Stimulated activated CD8-positive, alpha-beta memory T cell treated with anti-CD3 and anti-CD28 coated beads, Interleukin-12 subunit alpha, Interleukin-12 subunit beta, amount 100 ng/mL, for 24 hours (primary cell): ENCODE results near the gene GFRA3.
"Not testable (repeated sequence)": the region's sequence is repeated elsewhere in the genome, so short reads cannot be mapped to it uniquely, and the experiment has no call there.

Source experiments
- DNase-seq: peaks from one replicate; pipeline ENCODE4 v3.0.0-alpha.2; 2020; ENCODE audit errors: extremely low read depth

GFRA3 gene, protein sequence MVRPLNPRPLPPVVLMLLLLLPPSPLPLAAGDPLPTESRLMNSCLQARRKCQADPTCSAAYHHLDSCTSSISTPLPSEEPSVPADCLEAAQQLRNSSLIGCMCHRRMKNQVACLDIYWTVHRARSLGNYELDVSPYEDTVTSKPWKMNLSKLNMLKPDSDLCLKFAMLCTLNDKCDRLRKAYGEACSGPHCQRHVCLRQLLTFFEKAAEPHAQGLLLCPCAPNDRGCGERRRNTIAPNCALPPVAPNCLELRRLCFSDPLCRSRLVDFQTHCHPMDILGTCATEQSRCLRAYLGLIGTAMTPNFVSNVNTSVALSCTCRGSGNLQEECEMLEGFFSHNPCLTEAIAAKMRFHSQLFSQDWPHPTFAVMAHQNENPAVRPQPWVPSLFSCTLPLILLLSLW

DNA sequence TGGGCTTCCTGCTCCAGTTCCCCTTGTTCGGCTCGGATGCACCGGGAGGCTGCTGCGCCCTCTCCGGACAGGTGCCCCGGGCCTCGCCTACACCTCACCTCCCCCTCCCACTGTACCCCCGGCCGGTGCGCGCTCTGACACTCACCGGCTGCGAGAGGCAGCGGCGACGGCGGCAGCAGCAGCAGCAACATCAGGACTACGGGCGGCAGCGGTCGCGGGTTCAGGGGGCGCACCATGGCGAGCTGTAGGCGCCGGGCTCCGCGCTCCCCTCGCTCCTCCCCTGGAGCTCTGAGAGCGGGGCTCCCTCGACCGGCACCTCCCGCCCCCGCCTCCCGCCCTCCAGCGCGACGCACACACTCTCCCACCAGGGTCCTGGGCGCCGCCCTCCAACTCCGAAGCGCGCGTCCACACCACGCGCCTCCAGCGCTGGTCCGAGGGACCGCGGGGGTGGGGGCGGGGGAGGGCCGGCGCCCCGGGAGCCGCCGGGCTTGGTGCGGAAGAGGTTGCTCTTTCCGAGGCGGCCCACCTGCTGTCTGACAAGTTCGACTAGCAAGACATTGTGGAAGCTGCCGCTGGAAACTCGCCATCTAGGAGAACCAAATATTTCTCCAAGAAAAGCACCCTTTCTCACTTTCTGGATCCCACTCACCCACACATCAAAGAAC lies at the start of gene GFRA3:
TSS of gene GFRA3 (minus strand) at position 433 of the 665 bp plus-strand sequence. CDS start at position 236, 197 bp downstream.
- DNase-seq: no peak

DNA sequence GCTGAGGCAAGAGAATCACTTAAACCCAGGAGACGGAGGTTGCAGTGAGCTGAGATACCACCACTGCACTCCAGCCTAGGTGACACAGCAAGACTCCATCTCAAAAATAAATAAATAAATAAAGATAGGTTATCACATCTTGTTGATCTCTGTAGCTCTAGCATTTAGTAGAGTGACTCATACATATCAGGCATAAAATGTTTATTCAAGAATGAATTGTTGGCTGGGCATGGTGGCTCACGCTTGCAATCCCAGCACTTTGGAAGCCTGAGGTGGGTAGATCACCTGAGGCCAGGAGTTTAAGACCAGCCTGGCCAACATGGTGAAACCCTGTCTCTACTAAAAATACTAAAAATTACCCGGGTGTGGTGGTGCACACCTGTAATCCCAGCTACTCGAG lies 43.8 kb upstream of the GFRA3 start:
- DNase-seq: not testable (repeated sequence)

DNA sequence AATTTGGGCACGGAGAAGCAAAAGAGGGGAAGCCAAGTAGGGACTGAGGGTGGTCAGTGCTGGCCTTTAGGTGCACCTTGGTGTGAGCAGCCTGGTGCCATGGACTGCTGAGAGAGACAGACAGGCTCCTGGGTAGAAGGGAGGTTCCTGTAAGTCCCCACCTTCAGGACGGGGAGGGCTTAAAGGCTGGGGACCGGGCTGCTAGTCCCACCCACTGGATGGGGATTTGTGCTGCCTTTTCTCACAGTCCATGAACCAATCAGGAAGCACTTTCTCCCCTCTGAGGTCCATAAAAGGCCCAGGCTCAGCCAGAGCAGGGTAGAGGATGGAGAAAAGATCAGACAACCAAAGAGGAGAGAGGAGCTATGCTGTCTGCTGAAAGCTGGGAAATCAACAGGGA lies 41.9 kb upstream of the GFRA3 start:
- DNase-seq: no peak

DNA sequence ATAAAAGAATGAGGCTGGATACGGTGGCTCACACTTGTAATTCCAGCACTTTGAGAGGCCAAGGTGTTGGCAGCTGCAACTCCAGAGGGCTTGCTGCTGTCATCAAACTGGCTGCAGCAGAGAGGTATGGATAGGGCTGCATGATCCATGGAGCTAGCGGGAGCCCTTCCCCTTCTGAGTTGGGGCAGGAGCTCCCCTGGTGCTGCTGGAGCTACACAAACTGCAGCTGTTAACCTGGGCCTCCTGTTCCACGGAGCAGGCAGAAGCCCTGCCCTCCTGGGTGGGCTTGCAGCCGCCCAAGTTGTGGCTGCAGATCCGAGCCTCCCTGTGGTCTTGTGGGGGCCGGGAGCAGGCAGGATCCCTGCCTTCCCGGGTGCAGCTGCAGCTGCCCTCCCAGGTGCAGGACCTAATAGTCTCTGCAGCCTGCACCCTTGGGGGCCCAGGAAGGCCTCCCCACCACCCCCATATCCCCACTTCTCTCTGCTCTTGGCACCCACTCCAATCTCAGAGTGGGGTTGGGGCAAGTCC lies 41.4 kb upstream of the GFRA3 start:
- DNase-seq: no peak

DNA sequence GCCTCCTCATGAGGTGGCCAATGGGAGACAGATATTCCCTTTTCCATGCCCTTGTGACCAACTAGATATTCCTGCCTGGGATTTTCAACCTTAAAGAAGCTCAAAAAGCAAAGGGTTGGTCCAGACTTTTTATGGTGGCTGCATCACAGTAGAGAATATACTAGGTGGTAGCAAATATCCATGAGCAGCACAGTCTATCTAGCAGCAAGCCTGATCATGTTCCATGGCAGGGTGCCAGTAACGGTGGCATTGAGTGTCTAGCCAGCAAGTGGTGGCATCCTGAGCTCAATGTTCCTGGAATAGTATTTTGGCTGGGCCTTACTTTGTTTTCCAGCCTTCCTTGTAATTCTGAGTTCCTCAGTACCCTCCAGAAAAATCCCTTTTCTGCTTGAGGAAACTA lies 31.4 kb upstream of the GFRA3 start:
- DNase-seq: no peak

DNA sequence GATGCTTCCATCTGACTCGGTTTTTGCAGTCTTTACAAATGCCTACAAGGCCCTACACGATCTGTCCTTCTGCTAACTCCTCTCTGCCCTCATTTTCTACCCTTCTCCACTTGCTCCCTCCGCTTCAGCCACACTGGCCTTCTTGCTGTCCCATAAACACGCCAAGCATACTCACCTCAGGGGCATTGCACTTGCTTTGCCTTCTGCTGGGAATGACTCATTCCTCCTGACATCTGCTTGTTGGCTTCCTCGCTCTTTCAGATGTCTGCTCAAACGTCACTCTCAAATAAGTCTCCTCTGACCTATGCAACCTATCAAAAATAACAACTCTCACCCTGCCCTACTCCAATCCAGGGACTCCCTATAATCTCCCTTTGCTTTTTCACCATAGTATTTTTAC lies 29.0 kb upstream of the GFRA3 start:
- DNase-seq: no peak

DNA sequence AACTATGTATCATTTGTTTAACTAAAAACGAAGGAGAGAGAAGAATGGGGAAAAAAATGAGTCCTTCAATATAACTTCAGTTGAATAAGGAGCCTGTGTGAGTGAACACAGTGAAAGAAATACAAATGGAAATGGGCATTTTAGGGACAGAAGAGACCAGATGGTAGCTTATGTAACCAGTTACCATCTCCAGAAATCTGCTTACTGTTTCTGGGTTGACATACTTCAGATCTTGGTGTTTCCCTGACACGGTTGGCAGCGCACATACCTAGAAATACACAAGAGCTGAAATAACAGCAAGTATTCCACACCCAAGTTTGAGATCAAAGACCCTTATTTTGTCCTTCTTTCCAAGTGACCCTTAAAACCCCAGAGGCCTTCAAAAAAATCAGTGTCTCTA lies 14.9 kb upstream of the GFRA3 start:
- no peak for DNase-seq

DNA sequence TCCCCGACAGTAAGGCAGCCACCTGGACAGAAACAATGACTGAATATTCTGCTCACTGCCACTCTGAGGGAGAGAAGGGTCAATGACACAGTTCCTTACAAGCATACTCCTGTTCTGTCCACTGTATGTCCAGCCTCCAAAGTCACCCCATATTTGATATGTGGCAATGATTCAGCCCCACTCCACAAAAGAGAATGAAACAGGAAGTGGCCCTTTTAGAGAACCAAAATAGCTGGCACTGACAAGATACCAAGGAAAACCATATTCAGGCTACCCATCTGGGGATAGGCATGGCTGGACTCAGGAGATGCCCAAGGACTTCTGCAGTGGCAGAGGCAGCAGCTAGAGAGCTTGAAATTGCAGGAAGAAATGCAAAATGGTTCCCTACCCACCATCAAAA lies 12.8 kb upstream of the GFRA3 start:
- DNase-seq: no peak

DNA sequence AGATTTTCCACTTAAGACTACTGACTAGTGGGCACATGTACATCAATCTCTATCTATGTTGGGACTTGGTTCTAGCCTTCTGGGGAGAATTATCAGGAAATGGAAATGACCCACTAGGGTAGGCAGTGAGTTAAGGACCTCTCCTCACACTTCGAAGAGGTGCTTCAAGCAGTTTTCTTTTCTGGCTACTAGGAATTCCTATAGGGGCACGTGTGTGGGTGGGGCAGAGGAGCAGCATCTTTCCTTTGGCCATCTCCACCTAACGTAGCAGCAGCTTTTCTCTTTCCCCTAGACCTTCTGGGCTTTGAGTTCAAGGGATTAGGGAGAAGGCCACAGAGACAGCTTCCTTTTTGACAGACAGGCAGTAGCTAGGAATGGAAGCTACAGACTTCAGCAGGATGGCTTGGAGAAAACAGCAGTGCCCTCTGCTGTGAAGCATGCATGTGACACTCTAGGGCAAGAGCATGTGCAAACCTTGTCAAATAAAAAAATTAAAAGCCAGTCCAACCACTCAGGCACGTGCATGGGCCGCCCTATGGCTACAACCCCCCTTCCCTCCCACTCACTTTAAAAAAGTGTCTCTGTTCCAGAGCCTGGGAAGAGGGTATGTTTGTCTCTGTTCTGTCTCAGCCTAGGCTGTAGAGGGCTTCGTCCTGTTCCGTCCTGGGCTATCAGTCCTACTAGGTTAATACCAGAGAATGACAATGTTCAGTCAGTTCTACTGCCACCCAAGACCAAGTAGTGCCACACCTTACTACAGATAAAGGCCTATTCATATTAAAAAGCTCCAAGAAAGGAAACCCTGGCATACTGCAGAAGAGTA lies 8.7 kb upstream of the GFRA3 start:
- no peak for DNase-seq

DNA sequence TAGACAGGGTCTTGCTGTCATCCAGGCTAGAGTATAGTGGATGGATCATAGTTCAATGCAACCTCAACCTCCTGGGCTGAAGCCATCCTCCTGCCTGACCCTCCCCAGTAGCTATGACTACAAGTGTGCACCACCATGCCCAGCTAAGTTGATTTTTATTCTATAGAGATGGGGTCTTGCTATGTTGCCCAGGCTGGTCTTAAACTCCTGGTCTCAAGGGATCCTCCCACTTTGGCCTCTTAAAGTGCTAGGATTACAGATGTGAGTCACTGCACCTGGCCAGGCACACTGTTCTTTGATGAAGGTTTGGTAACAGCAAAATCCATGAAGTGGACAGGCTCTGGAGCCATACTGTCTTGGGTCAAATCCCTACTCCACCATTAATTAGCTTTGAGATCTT lies 6.5 kb upstream of the GFRA3 start:
- DNase-seq: no peak

DNA sequence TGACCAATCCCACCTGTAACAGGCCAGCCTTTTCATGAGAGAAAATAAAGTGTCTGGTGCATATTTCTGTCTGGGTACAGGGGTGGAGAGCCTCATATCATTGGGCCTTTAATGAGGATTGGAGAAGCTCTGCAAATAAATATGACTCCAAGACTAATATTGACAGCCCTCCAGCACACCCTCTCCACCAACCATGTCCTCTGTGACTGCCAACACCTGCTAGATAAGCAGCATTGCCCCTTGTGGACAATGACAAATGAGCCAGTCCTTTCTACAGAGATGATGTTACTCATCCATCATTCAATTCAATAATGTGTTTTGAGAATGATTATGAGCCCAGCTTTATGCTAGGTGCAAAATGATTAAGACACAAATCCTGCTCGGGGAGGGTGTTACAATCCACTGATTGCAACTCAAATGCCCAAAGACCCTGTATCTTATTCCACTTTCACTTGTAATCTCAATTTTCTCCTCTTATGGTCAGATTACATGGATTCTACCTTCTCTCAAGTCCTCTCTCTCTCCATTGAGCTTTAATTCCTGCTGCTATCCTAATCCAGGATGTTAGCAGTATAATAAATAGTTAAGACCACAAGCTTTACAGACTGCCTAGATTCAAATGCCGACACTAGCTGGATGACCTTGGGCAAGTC lies 2.1 kb upstream of the GFRA3 start:
- DNase-seq: no peak

DNA sequence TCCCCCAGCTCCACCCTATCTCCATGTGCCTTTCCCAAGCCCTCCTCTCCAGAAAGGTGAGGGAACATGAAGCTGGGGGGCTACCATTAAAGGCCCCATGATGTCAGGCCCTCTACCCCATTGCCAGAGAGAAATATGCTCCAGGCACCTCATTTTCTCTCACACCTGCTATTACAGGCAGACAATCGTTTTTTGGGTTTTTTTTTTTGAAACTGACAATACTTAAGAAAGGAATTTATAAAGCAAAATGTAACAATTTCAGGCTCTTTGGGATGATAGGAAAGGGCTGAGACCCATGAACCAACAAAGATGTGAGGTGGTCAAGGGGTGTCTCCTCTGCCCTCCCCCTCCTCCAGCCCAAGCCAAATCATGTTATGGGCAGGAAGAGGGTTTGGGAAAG lies 1.5 kb upstream of the GFRA3 start:
- no peak for DNase-seq

DNA sequence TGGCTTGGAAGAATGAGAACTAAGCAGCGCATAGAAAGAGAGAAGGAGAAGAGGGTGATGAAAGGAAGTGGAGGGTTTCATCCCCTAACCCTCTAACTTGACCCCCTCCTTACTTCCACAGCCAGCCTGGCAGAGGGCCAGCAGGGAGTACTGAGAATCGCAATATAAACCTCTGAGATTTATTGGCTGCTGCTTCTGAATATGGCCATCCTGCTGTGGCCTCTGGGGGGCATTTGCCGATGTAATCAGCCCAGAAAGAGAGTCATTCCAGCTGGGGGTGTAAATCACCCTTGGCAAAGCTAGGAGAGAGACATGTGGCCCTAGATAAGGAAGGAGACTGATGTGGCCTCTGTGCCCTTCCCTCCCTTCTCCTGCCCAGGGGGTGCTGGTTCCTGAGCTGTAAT lies 960 bp upstream of the GFRA3 start:
- DNase-seq: no peak

DNA sequence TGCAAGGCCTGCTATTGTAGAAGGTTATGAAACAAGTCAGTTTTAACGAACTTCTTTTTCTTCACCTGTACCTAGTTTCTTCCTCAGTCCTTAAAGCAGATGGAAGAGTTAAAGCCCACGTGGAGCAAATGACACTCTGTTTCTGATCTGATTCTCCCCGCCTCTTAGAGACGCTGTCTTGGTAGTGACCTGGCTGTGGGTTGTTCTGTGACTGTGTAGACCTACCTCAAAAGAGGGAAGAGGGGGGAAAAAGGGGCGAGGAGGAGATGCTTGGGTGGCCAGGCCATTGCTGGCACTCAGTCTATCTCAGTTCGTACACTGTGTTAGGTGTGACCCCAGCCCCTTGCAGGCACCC lies 610 bp downstream of the GFRA3 start:
- no peak for DNase-seq

DNA sequence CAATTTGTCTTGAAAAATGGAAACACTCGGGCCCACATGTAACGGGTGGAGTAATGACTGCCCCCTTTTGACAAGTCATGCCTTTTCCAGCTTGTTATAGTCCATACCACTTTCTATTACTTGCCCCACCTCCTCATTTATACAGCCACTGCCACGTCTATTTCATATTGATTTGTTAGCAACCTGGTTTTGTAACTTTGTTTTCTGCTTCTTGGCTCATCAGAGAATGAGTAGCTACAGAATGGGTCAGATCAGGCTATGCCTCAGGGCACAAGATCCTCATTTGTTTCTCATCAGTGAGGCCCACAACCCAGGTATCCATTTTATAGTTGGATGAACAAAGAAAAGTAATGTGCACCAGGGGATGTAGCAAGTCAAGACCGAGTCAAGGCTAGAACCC lies 1.7 kb downstream of the GFRA3 start:
- DNase-seq: no peak

DNA sequence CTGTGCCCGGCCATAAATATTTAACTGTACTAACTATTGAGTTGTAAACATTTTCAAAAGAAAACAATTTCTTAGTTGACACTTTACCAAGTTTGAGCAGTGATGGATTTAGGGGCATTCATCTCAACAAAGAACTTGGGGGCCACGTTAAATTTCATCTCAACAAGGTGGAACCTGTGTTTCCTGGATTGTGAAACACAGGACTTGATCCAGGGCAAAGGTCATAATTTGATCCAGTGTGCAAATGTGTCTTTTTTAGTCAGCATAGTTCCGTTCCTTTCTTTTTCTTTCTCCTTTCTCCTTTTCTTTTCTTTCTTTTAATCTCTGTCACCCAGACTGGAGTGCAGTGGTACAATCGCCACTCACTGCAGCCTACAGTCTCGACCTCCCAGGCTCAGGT lies 3.1 kb downstream of the GFRA3 start:
- no peak for DNase-seq

DNA sequence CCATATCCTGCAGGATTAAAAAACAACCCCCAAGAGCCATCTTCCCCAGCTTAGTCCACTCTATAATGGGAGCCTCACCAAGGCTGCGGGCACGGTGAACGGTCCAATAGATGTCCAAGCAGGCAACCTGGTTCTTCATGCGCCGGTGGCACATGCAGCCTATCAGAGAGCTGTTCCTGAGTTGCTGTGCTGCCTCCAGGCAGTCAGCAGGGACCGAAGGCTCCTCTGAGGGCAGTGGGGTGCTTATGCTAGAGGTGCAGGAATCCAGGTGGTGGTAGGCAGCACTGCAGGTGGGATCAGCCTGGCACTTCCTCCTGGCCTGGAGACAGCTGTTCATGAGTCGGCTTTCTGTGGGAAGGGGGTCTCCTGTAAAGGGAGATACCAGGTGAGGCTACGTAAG lies 10.2 kb downstream of the GFRA3 start:
- DNase-seq: no peak

DNA sequence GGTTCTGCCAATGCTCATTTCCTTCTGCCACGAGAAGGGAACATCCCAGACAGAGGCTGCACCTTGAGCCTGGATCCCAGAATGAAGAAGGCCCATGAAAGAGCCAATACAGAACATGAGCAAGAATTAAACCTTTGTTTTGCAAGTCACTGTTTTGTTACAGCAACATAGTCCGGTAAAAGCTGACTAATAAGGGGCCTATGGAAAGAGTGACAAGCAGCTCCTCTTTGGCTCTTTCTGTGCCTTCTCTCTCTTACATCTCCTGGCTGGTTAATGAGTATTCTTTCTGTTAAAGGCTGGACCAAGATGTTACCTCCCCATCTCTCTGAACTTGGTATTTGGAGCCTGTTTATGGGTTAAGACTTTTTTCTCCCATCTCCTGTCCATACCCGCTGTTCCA lies 10.8 kb downstream of the GFRA3 start:
- no peak for DNase-seq

DNA sequence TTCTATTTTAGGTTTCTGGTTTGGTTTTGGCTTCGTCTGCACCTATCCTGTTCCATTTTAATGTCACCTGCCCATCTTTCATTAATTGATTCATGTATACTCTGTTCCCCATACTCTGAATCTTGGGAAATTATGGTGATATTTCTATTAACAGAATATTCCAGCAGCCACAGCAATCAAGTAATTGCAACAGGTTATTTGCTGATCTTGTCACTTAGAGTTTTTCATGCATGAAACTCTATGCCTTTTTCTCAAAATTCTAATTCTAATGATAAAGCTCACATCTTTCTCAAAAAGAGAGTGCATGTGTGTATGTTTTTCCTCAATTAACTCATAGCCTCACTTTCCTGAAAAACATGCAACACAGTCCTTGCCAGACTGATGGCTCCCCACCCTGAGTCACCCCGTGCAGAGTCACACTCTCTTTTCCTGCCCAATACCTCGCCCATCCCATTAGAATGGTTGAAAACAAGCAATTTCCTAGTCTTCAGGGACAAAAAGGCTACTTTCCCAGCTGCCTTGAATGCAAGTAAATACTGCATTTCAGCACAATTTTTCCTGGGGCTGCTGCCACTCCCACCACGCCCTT lies 15.6 kb downstream of the GFRA3 start:
- DNase-seq: no peak

DNA sequence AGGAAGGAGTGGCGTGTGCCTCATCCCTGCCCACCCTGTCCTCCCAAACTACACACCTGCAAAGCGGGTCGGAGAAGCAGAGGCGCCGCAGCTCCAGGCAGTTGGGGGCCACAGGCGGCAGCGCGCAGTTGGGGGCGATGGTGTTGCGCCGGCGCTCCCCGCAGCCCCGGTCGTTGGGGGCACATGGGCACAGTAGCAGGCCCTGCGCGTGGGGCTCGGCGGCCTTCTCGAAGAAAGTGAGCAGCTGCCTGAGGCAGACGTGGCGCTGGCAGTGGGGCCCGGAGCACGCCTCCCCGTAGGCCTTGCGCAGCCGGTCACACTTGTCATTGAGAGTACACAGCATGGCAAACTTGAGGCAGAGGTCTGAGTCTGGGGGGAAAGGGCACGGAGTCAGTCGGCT lies 16.8 kb downstream of the GFRA3 start:
- no peak for DNase-seq

DNA sequence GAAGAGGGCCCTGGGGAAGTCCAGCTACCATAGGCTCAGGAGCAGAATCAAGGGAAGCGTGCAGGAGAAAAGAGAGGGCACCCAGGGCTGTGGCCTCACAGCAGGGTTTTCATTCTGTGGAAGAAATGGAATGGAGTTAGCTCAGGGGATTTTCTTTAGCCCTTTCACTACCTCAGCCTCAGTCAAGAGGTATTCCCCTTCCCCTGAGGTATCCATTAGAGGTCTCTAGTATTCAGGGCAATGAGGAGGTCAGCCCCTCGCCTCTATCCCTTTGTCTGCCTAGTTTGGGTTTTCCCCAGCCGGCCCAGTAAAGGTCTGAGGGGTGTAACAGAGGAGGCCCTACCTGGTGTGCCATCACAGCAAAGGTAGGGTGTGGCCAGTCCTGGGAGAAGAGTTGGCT lies 21.5 kb downstream of the GFRA3 start:
- DNase-seq: no peak

DNA sequence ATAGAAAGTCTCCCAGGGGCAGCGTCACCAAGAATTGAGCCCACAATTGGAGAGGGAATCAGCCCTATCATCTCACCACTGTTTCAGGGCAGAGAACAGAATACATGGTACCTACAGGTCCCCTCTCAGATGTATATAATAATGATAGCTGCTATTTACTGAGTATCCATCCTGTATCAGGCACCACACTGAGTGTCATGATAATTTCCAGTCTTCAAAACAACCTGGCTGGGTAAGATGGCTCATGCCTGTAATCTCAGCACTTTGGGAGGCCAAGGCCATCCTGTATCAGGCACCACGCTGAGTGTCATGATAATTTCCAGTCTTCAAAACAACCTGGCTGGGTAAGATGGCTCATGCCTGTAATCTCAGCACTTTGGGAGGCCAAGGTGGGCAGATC lies 26.6 kb downstream of the GFRA3 start:
- not testable (repeated sequence) for DNase-seq
